Cardiac muscle cell (in vitro differentiated cells and primary cell): ENCODE data around the gene GRIN2B. TPM values are rescaled to one million over a fixed set of nuclear protein-coding genes. Genes with fewer than 3 reads are reported as not detected.

Experiments used
- DNase-seq, 2 donors: peaks; one replicate each; pipeline versions ENCODE4 v3.0.0 to v3.0.0-alpha.2; 2010 to 2017; ENCODE audit warnings: low read depth in 1 of 2, low spot score in 1 of 2
- H3K27ac ChIP-seq: fragments of 200-600 bp; sonication (generic); 2 replicates; pipeline ENCODE4 v1.5.1; 2016
- H3K27me3 ChIP-seq: fragments of 200-600 bp; sonication (generic); 2 replicates; pipeline ENCODE4 v1.6.0; 2016; ENCODE audit warnings: control low read depth
- H3K36me3 ChIP-seq: fragments of 200-600 bp; sonication (generic); 2 replicates; pipeline ENCODE4 v1.5.1; 2016; ENCODE audit warnings: control low read depth
- H3K4me1 ChIP-seq: fragments of 200-600 bp; sonication (generic); 2 replicates; pipeline ENCODE4 v1.8.1; 2017; ENCODE audit warnings: low read depth, mild to moderate bottlenecking, mixed run types
- H3K4me3 ChIP-seq: fragments of 200-600 bp; sonication (generic); 2 replicates; pipeline ENCODE4 v1.5.1; 2016; ENCODE audit warnings: mild to moderate bottlenecking
- H3K9me3 ChIP-seq: fragments of 200-600 bp; sonication (generic); 2 replicates; pipeline ENCODE4 v1.5.1; 2017; ENCODE audit warnings: low read depth, mild to moderate bottlenecking, control low read depth
- CTCF ChIP-seq: IDR thresholded peaks from 2 replicates; pipeline ENCODE4 v1.5.1; 2012; ENCODE audit warnings: low read depth, mild to moderate bottlenecking, low read length
- polyA plus RNA-seq: library from polyadenylated mRNA; unstranded; fragments of >200 nt; fragmentation: Nextera tagmentation; extraction: Ambion mirVana; gene quantifications from 2 replicates; pipeline ENCODE4 v1.2.1, GENCODE V29; 2016
- total RNA-seq: library from RNA; depleted of rRNA; stranded (reverse); fragments of >200 nt; gene quantifications from 2 replicates; pipeline ENCODE4 v1.2.3, GENCODE V29; 2016

GRIN2B gene
- total and polyA plus RNA-seq, 2 experiments from 2014 or later, result 0.06 TPM; not detected in 1

DNA sequence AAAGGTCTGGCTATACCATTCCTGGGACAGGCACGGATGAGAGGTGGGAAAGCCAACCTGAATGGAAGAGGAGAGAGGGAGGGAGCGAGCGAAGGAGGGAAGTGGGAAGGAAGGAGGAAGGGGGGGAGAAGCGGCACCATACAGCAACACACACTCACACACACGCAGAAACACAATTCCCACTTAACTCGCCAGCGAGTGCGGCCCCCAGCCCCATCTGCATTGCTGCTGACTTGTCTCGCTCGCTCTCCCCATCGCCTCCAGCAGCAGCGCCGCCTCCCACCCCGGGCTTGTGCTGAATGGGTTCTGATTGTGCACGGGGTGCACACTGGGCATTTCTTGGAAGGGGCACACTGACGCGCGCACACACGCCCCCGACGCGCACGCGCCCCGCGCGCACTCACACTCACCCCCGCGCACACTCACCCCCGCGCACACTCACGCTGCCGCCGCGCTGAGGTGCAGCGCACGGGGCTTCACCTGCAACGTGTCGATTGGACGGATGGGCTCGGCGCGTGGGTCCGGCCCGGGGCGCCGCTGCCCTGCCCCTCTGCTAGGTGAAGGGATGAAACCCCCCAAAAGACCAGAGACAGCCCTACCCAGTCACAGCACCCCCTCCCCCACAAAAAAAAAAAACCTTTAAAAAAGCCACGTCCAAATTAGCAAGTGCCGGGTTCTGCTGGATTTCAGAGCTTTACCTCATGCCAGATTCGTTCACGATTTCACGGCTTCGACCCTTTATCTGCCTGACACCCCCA, 685 bp downstream of the GRIN2B start:
- peaks cover 93% of the 10 kb centered on the region for H3K27me3 ChIP-seq
- no peak for TF ChIP-seq CTCF
- DNase-seq, result peak in 1 of 2 donors; percentile 31
- no peaks in the 10 kb centered on the region for H3K36me3 ChIP-seq
- H3K27ac ChIP-seq, result no peak overlapping the region
- H3K4me1 ChIP-seq, result peaks cover 8% of the 10 kb centered on the region
- no peaks in the 10 kb centered on the region for H3K9me3 ChIP-seq
- H3K4me3 ChIP-seq, result peak overlapping the region; percentile 31

GRCh38 chr12:13979772-13980378, 1.5 kb downstream of the GRIN2B start:
- H3K4me1 ChIP-seq, result peaks cover 8% of the 10 kb centered on the region
- peak overlapping the region; percentile 31 for H3K4me3 ChIP-seq
- H3K9me3 ChIP-seq, result no peaks in the 10 kb centered on the region
- H3K27me3 ChIP-seq, result peaks cover 98% of the 10 kb centered on the region
- no peak overlapping the region for H3K27ac ChIP-seq
- TF ChIP-seq CTCF, result no peak
- no peak for DNase-seq
- no peaks in the 10 kb centered on the region for H3K36me3 ChIP-seq

- Histone ChIP-seq H3K9me3 (no peaks in the 10 kb centered on the region), H3K36me3 (no peaks in the 10 kb centered on the region), H3K4me3 (no peak overlapping the region), H3K27ac (no peak overlapping the region), H3K27me3 (peaks cover 88% of the 10 kb centered on the region), H3K4me1 (peaks cover 8% of the 10 kb centered on the region)
- DNase-seq, result no peak
- no peak for TF ChIP-seq CTCF
Measured at GRCh38 chr12:13978876-13979275, 2.5 kb downstream of the GRIN2B start.

- no peak overlapping the region for H3K4me3 ChIP-seq
- TF ChIP-seq CTCF, result no peak
- no peak overlapping the region for H3K27ac ChIP-seq
- H3K4me1 ChIP-seq, result peaks cover 8% of the 10 kb centered on the region
- no peak for DNase-seq
- H3K9me3 ChIP-seq, result no peaks in the 10 kb centered on the region
- H3K27me3 ChIP-seq, result peaks cover 68% of the 10 kb centered on the region
- H3K36me3 ChIP-seq, result no peaks in the 10 kb centered on the region
Measured at GRCh38 chr12:13976880-13977279, 4.5 kb downstream of the GRIN2B start.

- no peak for TF ChIP-seq CTCF
- Histone ChIP-seq H3K27ac (no peak overlapping the region), H3K36me3 (no peaks in the 10 kb centered on the region), H3K27me3 (peaks cover 60% of the 10 kb centered on the region), H3K9me3 (no peaks in the 10 kb centered on the region), H3K4me1 (peaks cover 3% of the 10 kb centered on the region), H3K4me3 (no peak overlapping the region)
- no peak for DNase-seq
Measured at GRCh38 chr12:13976028-13976584, 5.3 kb downstream of the GRIN2B start.
